IPS-20b (cell line): ENCODE measurements around the gene SLC6A11.

Experiments
- H3K27ac ChIP-seq: one replicate; pipeline ENCODE4 v1.5.1; 2013; ENCODE audit warnings: low read length
- H3K27me3 ChIP-seq: 2 replicates; pipeline ENCODE4 v1.6.1; 2013; ENCODE audit warnings: mild to moderate bottlenecking, low read length, inconsistent platforms; ENCODE audit not compliant: insufficient read depth
- H3K36me3 ChIP-seq: 2 replicates; pipeline ENCODE4 v1.6.1; 2013; ENCODE audit warnings: low read depth, mild to moderate bottlenecking, inconsistent platforms, low read length, moderate library complexity; ENCODE audit not compliant: insufficient read depth
- H3K4me1 ChIP-seq: 2 replicates; pipeline ENCODE4 v1.6.1; 2013; ENCODE audit warnings: mild to moderate bottlenecking, control low read depth, inconsistent platforms, low read length, moderate library complexity; ENCODE audit not compliant: insufficient read depth
- H3K4me3 ChIP-seq: 2 replicates; pipeline ENCODE4 v1.5.1; 2013; ENCODE audit warnings: mild to moderate bottlenecking, low read length, inconsistent platforms
- H3K9ac ChIP-seq: 2 replicates; pipeline ENCODE4 v1.6.1; 2013; ENCODE audit warnings: low read depth, mild to moderate bottlenecking, inconsistent platforms, low read length, moderate library complexity
- H3K9me3 ChIP-seq: 2 replicates; pipeline ENCODE4 v1.6.1; 2013; ENCODE audit warnings: mild to moderate bottlenecking, low read depth, low read length, inconsistent platforms; ENCODE audit not compliant: insufficient read depth

SLC6A11 gene

GRCh38 chr3:10816019-10816862 is at the start of gene SLC6A11:
Gene SLC6A11 (plus strand): TSS chr3:10816228. CDS start chr3:10816266, 38 bp downstream.
- Histone ChIP-seq H3K4me1 (no peaks in the 10 kb centered on the region), H3K27me3 (peaks cover 67% of the 10 kb centered on the region), H3K4me3 (peak within 1 kb of the TSS; percentile 62; the same call in 1 of the 2 replicates), H3K9me3 (no peaks in the 10 kb centered on the region), H3K36me3 (no peaks in the 10 kb centered on the region), H3K27ac (no peak within 1 kb of the TSS), H3K9ac (peak within 1 kb of the TSS; percentile 41; the same call in 1 of the 2 replicates)

GRCh38 chr3:10768708-10769394 is 47.2 kb upstream of the SLC6A11 start:
- Histone ChIP-seq H3K27me3 (peaks cover 9% of the 10 kb centered on the region), H3K4me1 (no peaks in the 10 kb centered on the region), H3K27ac (no peak overlapping the region)

GRCh38 chr3:10770547-10770946 is 45.5 kb upstream of the SLC6A11 start:
- Histone ChIP-seq H3K9me3 (no peaks in the 10 kb centered on the region), H3K36me3 (no peaks in the 10 kb centered on the region), H3K4me1 (no peaks in the 10 kb centered on the region), H3K4me3 (no peak overlapping the region), H3K9ac (no peak overlapping the region), H3K27me3 (peaks cover 10% of the 10 kb centered on the region), H3K27ac (no peak overlapping the region)

More at GRCh38 chr3:10768708-10769394, 47.2 kb upstream of the SLC6A11 start:
- Histone ChIP-seq H3K4me3 (no peak overlapping the region), H3K9me3 (no peaks in the 10 kb centered on the region), H3K36me3 (no peaks in the 10 kb centered on the region), H3K9ac (no peak overlapping the region)

- Histone ChIP-seq H3K36me3 (no peaks in the 10 kb centered on the region), H3K9ac (no peak overlapping the region), H3K27me3 (peaks cover 10% of the 10 kb centered on the region), H3K4me1 (no peaks in the 10 kb centered on the region), H3K9me3 (no peaks in the 10 kb centered on the region), H3K4me3 (no peak overlapping the region), H3K27ac (no peak overlapping the region)
Measured at GRCh38 chr3:10770981-10771380, 45.0 kb upstream of the SLC6A11 start.

- H3K9me3 ChIP-seq: no peaks in the 10 kb centered on the region
- H3K4me3 ChIP-seq: no peak overlapping the region
- no peak overlapping the region for H3K9ac ChIP-seq
- no peaks in the 10 kb centered on the region for H3K4me1 ChIP-seq
- H3K27ac ChIP-seq: no peak overlapping the region
- peaks cover 10% of the 10 kb centered on the region for H3K27me3 ChIP-seq
- H3K36me3 ChIP-seq: no peaks in the 10 kb centered on the region
Measured at GRCh38 chr3:10771486-10772270, 44.4 kb upstream of the SLC6A11 start.

- H3K9me3 ChIP-seq: no peaks in the 10 kb centered on the region
- H3K36me3 ChIP-seq: no peaks in the 10 kb centered on the region
- peaks cover 10% of the 10 kb centered on the region for H3K27me3 ChIP-seq
- H3K4me1 ChIP-seq: no peaks in the 10 kb centered on the region
- no peak overlapping the region for H3K27ac ChIP-seq
- no peak overlapping the region for H3K9ac ChIP-seq
- no peak overlapping the region for H3K4me3 ChIP-seq
Measured at GRCh38 chr3:10772271-10773161, 43.5 kb upstream of the SLC6A11 start.

GRCh38 chr3:10774129-10774670 is 41.8 kb upstream of the SLC6A11 start:
- H3K27me3 ChIP-seq: peaks cover 10% of the 10 kb centered on the region
- no peak overlapping the region for H3K4me3 ChIP-seq
- H3K4me1 ChIP-seq: no peaks in the 10 kb centered on the region
- H3K9ac ChIP-seq: no peak overlapping the region
- H3K9me3 ChIP-seq: no peaks in the 10 kb centered on the region
- H3K36me3 ChIP-seq: no peaks in the 10 kb centered on the region
- no peak overlapping the region for H3K27ac ChIP-seq

- no peaks in the 10 kb centered on the region for H3K4me1 ChIP-seq
- no peaks in the 10 kb centered on the region for H3K9me3 ChIP-seq
Measured at GRCh38 chr3:10774825-10775224, 41.2 kb upstream of the SLC6A11 start.

GRCh38 chr3:10775259-10775658 is 40.8 kb upstream of the SLC6A11 start:
- Histone ChIP-seq H3K9ac (no peak overlapping the region), H3K4me3 (no peak overlapping the region), H3K36me3 (no peaks in the 10 kb centered on the region), H3K9me3 (no peaks in the 10 kb centered on the region), H3K27ac (no peak overlapping the region), H3K4me1 (no peaks in the 10 kb centered on the region), H3K27me3 (peaks cover 10% of the 10 kb centered on the region)

More at GRCh38 chr3:10774825-10775224, 41.2 kb upstream of the SLC6A11 start:
- Histone ChIP-seq H3K4me3 (no peak overlapping the region), H3K9ac (no peak overlapping the region), H3K27ac (no peak overlapping the region), H3K36me3 (no peaks in the 10 kb centered on the region), H3K27me3 (peaks cover 10% of the 10 kb centered on the region)

GRCh38 chr3:10775828-10776227 is 40.2 kb upstream of the SLC6A11 start:
- H3K4me3 ChIP-seq: no peak overlapping the region
- H3K4me1 ChIP-seq: no peaks in the 10 kb centered on the region
- no peaks in the 10 kb centered on the region for H3K9me3 ChIP-seq
- no peaks in the 10 kb centered on the region for H3K36me3 ChIP-seq
- peaks cover 10% of the 10 kb centered on the region for H3K27me3 ChIP-seq
- H3K27ac ChIP-seq: no peak overlapping the region
- no peak overlapping the region for H3K9ac ChIP-seq
